CD8-positive, alpha-beta memory T cell (primary cell): ENCODE measurements around the gene TEX19. TPM values are rescaled to one million over a fixed set of nuclear protein-coding genes. Genes with fewer than 3 reads are reported as not detected.

Experiments used
- CTCF ChIA-PET: fragments of 350-600 bp; sonication (Branson Sonifier 250); formaldehyde crosslinking; loops from one replicate; lab custom pipeline; 2021; ENCODE audit warnings: antibody characterized with exemption; lab: Charles Lee
- POLR2A ChIA-PET: fragments of 350-600 bp; sonication (Branson Sonifier 250); formaldehyde crosslinking; loops from one replicate; lab custom pipeline; 2021; ENCODE audit warnings: antibody characterized with exemption; lab: Charles Lee
- DNase-seq, 5 donors: peaks; one replicate each; pipeline versions ENCODE4 v3.0.0 to v3.0.0-alpha.2; 2020 to 2022; ENCODE audit warnings: mixed read lengths in 1 of 5
- H3K27ac ChIP-seq: one replicate; pipeline ENCODE4 v1.7.0; 2013; ENCODE audit warnings: low read depth, mild to moderate bottlenecking, low read length, moderate library complexity
- H3K27me3 ChIP-seq: 2 replicates; pipeline ENCODE4 v1.7.0; 2013; ENCODE audit warnings: low read length, mild to moderate bottlenecking; ENCODE audit not compliant: insufficient read depth, poor library complexity, severe bottlenecking
- H3K36me3 ChIP-seq: 2 replicates; pipeline ENCODE4 v1.7.0; 2013; ENCODE audit warnings: mild to moderate bottlenecking, low read length, moderate library complexity; ENCODE audit not compliant: insufficient read depth
- H3K4me1 ChIP-seq: 2 replicates; pipeline ENCODE4 v1.7.0; 2013; ENCODE audit warnings: mild to moderate bottlenecking, low read length, moderate library complexity; ENCODE audit not compliant: insufficient read depth
- H3K4me3 ChIP-seq: 2 replicates; pipeline ENCODE4 v1.7.0; 2013; ENCODE audit warnings: mild to moderate bottlenecking, low read length
- H3K9me3 ChIP-seq: 2 replicates; pipeline ENCODE4 v1.7.0; 2013; ENCODE audit warnings: mild to moderate bottlenecking, low read length
- H3K27ac Mint-ChIP-seq, 8 donors: one replicate each; pipeline ENCODE4 v1.8.0; 2020 to 2021; ENCODE audit warnings: mixed read lengths in 8 of 8, mild to moderate bottlenecking in 6 of 8, inconsistent platforms in 3 of 8, moderate library complexity in 3 of 8
- H3K27me3 Mint-ChIP-seq, 2 donors: one replicate each; pipeline ENCODE4 v1.8.0; 2020 to 2021; ENCODE audit warnings: mixed read lengths in 2 of 2, mild to moderate bottlenecking in 1 of 2, moderate library complexity in 1 of 2
- H3K36me3 Mint-ChIP-seq, 3 donors: one replicate each; pipeline ENCODE4 v1.8.0; 2020 to 2021; ENCODE audit warnings: mixed read lengths in 3 of 3, inconsistent platforms in 1 of 3, mild to moderate bottlenecking in 1 of 3
- H3K4me1 Mint-ChIP-seq, 3 donors: one replicate each; pipeline ENCODE4 v1.8.0; 2020 to 2021; ENCODE audit warnings: mixed read lengths in 3 of 3, inconsistent platforms in 1 of 3, mild to moderate bottlenecking in 1 of 3
- H3K4me3 Mint-ChIP-seq, 7 donors: one replicate each; pipeline ENCODE4 v1.8.0; 2020 to 2021; ENCODE audit warnings: mixed read lengths in 7 of 7, mild to moderate bottlenecking in 6 of 7, moderate library complexity in 4 of 7, inconsistent platforms in 2 of 7
- H3K9me3 Mint-ChIP-seq, 5 donors: one replicate each; pipeline ENCODE4 v1.8.0; 2020 to 2022; ENCODE audit warnings: mixed read lengths in 5 of 5, mild to moderate bottlenecking in 3 of 5, moderate library complexity in 2 of 5, inconsistent platforms in 1 of 5
- polyA plus RNA-seq: library from polyadenylated mRNA; unstranded; fragments of 300-500 nt; fragmentation: Illumina TruSeq; gene quantifications from one replicate; pipeline ENCODE4 v1.2.3, GENCODE V29; 2021
- total RNA-seq, 2 experiments: library from RNA; stranded (reverse); gene quantifications; one replicate each; pipeline ENCODE4 v1.2.3, GENCODE V29; 2021

TEX19 gene
- total and polyA plus RNA-seq, 3 experiments from 2014 or later: not detected

DNA sequence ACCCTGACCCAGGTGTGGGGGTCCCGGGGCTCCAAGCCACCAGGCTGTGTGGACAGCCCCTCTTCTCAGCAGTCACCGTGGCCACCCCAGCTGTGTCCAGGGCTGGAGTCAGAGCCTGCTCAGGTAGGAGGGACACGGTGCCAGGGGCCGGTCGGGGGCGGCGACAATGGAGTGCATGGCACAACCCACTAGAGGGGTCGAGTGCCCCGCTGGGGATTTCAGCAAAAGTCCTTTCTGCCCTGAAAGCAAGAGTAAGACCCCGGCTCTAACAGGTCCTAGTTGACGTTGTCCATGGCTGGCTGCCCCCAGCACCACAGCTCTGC lies 23.8 kb downstream of the TEX19 start:
- CTCF ChIA-PET: no interaction called here
- Mint-ChIP-seq H3K9me3 (no peaks in the 10 kb centered on the region), H3K36me3 (no peaks in the 10 kb centered on the region), H3K27ac (no peak overlapping the region), H3K4me1 (peaks cover 2 to 13% (median 7%) of the 10 kb centered on the region in 3 donors), H3K4me3 (no peak overlapping the region), H3K27me3 (peaks cover 20 to 26% of the 10 kb centered on the region in 2 donors)
- Histone ChIP-seq H3K36me3 (no peaks in the 10 kb centered on the region), H3K27ac (no peak overlapping the region), H3K4me3 (no peak overlapping the region), H3K4me1 (no peaks in the 10 kb centered on the region), H3K27me3 (no peaks in the 10 kb centered on the region), H3K9me3 (no peaks in the 10 kb centered on the region)
- peak in 1 of 5 donors; percentile 46 for DNase-seq
- POLR2A ChIA-PET: no interaction called here

DNA sequence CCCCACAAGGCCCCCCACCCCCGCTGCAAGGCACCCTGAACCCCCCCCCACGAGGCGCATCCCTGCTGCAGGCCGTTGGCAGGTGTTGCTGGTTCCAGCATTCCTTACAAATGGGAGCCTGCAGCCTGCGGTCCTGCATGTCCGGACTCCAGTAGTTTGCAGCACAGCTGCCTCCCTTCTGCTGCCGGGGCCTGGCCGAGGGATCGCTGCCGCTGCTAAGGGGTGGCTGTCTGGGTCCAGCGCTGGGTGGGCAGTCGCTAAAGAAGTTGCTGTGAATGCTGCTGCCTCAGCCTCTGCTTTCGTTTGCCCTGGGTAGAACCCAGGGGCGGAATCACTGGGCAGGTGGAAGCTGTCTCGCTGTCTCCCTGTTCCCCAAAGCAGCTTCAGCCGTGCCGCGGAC lies 24.4 kb downstream of the TEX19 start:
- no peak overlapping the region for H3K27ac Mint-ChIP-seq
- peaks cover 2 to 14% (median 7%) of the 10 kb centered on the region in 3 donors for H3K4me1 Mint-ChIP-seq
- no peaks in the 10 kb centered on the region for H3K9me3 ChIP-seq
- ChIA-PET POLR2A (no interaction called here), CTCF (no interaction called here)
- H3K9me3 Mint-ChIP-seq: no peaks in the 10 kb centered on the region
- no peaks in the 10 kb centered on the region for H3K27me3 ChIP-seq
- no peak overlapping the region for H3K4me3 ChIP-seq
- DNase-seq: peak in 1 of 5 donors; percentile 31
- no peak overlapping the region for H3K27ac ChIP-seq
- H3K36me3 ChIP-seq: no peaks in the 10 kb centered on the region
- no peaks in the 10 kb centered on the region for H3K4me1 ChIP-seq
- peaks cover 20 to 26% of the 10 kb centered on the region in 2 donors for H3K27me3 Mint-ChIP-seq
- H3K36me3 Mint-ChIP-seq: no peaks in the 10 kb centered on the region
- no peak overlapping the region for H3K4me3 Mint-ChIP-seq

DNA sequence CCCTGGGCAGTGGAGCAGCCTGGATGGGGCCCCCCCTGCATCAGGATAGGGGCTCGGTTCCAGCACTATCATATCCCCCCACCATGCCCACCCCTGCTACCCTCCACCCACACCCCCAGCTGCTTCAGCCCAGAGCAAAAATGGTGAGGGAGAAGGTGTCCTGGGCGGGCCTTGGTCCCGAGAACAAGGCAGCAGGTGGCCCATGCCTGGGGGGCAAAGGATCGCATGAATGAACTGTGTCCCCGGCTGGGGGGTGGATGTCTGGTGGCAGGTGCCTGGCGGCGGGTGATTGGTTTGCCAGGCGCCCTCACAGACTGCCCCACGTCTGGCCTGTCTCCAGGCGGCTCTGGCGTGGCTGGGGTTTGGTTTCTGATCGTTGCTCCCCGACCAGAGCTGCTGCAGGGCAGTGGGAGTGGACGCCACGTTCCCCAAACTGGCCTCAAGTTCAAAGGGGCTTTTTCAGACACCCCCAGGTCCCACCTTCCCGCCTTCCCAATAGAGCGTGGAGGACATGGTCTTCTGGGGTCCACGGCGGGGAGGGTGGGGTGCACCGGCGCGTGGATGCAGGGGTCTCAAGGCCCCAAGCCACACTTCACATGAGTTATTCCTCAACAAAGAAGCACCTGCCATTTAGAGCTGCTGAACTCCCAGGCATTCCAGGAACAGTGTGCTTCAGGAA lies 25.1 kb downstream of the TEX19 start:
- DNase-seq: peak in 1 of 5 donors; percentile 30
- peaks cover 17 to 22% of the 10 kb centered on the region in 2 donors for H3K27me3 Mint-ChIP-seq
- Histone ChIP-seq H3K36me3 (no peaks in the 10 kb centered on the region), H3K4me1 (no peaks in the 10 kb centered on the region), H3K27ac (no peak overlapping the region), H3K27me3 (no peaks in the 10 kb centered on the region), H3K9me3 (no peaks in the 10 kb centered on the region), H3K4me3 (no peak overlapping the region)
- no peak overlapping the region for H3K4me3 Mint-ChIP-seq
- H3K4me1 Mint-ChIP-seq: peaks cover 2 to 14% (median 7%) of the 10 kb centered on the region in 3 donors
- no peaks in the 10 kb centered on the region for H3K9me3 Mint-ChIP-seq
- ChIA-PET CTCF (no interaction called here), POLR2A (no interaction called here)
- no peak overlapping the region for H3K27ac Mint-ChIP-seq
- H3K36me3 Mint-ChIP-seq: no peaks in the 10 kb centered on the region

DNA sequence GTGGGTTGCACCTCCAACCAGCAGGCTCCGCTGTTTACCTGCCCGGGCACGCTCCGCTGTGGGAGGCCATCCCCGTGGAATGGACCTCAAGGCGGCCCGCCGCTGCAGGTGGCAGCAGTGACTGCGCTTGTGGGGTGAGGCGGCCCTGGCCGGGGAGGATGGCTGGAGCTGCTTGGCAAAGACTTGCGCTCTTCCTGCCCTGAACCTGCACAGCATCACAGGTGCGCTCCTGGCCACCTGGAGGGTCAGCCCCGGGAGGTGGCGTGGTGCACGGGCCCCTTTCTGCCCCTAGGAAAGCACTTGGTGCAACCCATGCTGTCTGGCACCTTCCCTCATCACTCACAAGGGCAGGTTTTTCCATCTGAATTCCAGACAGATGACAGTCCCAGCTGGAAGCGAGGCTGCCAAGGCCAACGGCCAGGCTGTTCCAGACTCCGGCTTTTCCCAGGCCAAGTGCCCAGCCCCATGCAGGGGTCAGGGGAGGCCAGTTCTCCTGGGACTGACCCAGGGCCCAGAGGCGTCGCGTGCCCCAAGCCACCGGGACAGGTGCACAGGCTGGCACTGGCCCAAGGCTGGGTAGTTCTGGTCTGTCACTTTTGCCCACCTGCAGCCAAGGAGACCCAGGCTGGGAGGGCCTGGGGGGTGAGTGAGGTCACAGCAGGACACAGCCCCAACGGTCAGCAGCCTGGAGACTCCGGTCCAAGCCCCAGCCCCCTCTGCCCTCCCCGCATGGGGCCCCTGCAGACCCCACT lies 25.9 kb downstream of the TEX19 start:
- Histone ChIP-seq H3K4me3 (no peak overlapping the region), H3K4me1 (no peaks in the 10 kb centered on the region), H3K27ac (no peak overlapping the region), H3K36me3 (no peaks in the 10 kb centered on the region), H3K27me3 (no peaks in the 10 kb centered on the region), H3K9me3 (no peaks in the 10 kb centered on the region)
- Mint-ChIP-seq H3K27ac (no peak overlapping the region), H3K4me3 (no peak overlapping the region), H3K36me3 (peaks cover 0 to under 1% (median 0%) of the 10 kb centered on the region in 3 donors), H3K4me1 (peaks cover 2 to 14% (median 7%) of the 10 kb centered on the region in 3 donors), H3K27me3 (peaks cover 15 to 20% of the 10 kb centered on the region in 2 donors), H3K9me3 (no peaks in the 10 kb centered on the region)
- ChIA-PET POLR2A (no interaction called here), CTCF (no interaction called here)
- peak in 1 of 5 donors; percentile 47 for DNase-seq

DNA sequence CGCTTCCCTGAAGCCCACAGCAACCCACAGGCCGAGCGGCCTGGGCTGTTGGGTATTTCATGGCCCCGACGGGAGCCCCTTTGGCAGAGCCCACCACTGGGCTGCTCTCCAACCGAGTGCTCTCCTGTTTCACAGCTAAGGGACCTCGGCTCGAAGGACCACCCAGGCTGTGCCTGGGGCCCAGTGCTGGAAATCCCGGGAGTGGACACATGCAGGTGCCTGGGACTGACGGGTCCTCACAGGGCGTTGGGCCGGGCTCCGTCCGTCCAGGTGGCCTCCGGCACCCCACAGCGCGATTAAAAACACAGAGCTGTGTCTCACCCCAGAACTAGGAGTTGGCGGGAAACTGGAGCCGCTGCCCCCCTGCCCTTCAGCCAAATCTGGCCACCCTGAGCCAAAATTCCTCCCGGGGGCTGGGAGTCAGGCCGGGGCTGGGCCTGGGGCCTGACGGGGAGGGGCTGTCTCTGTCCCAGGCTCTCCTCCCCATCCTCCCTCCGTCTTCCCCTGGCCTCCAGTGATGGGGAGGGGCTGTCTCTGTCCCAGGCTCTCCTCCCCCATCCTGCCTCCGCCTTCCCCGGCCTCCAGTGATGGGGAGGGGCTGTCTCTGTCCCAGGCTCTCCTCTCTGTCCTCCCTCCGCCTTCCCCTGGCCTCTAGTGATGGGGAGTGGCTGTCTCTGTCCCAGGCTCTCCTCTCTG lies 26.7 kb downstream of the TEX19 start:
- H3K4me1 Mint-ChIP-seq: peaks cover 2 to 14% (median 7%) of the 10 kb centered on the region in 3 donors
- H3K36me3 Mint-ChIP-seq: peaks cover 0 to 3% (median 0%) of the 10 kb centered on the region in 3 donors
- no peaks in the 10 kb centered on the region for H3K36me3 ChIP-seq
- H3K27ac ChIP-seq: no peak overlapping the region
- CTCF ChIA-PET: no interaction called here
- H3K4me3 Mint-ChIP-seq: no peak overlapping the region
- H3K9me3 Mint-ChIP-seq: no peaks in the 10 kb centered on the region
- no peaks in the 10 kb centered on the region for H3K27me3 ChIP-seq
- POLR2A ChIA-PET: no interaction called here
- no peak overlapping the region for H3K27ac Mint-ChIP-seq
- no peak overlapping the region for H3K4me3 ChIP-seq
- no peak for DNase-seq
- peaks cover 10 to 15% of the 10 kb centered on the region in 2 donors for H3K27me3 Mint-ChIP-seq
- H3K9me3 ChIP-seq: no peaks in the 10 kb centered on the region
- no peaks in the 10 kb centered on the region for H3K4me1 ChIP-seq

DNA sequence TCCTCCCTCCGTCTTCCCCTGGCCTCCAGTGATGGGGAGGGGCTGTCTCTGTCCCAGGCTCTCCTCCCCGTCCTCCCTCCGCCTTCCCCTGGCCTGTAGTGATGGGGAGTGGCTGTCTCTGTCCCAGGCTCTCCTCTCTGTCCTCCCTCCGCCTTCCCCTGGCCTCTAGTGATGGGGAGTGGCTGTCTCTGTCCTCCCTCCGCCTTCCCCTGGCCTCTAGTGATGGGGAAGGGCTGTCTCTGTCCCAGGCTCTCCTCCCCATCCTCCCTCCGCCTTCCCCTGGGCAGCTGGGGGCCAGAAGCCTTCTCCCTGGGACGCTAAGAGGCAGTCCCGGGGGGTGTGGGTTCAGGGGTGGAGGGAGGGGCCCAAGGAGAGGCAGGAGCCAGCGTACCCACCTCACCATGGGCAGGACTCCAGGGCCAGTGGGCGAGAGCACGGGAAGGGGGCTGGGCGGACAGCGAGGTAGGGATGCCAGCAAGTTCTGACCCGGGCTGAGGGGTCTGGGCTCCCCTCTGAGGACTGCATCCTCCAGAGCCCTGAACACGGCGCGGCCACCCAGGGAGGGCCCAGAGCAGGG lies 27.3 kb downstream of the TEX19 start:
- ChIA-PET CTCF (no interaction called here), POLR2A (no interaction called here)
- no peaks in the 10 kb centered on the region for H3K36me3 ChIP-seq

DNA sequence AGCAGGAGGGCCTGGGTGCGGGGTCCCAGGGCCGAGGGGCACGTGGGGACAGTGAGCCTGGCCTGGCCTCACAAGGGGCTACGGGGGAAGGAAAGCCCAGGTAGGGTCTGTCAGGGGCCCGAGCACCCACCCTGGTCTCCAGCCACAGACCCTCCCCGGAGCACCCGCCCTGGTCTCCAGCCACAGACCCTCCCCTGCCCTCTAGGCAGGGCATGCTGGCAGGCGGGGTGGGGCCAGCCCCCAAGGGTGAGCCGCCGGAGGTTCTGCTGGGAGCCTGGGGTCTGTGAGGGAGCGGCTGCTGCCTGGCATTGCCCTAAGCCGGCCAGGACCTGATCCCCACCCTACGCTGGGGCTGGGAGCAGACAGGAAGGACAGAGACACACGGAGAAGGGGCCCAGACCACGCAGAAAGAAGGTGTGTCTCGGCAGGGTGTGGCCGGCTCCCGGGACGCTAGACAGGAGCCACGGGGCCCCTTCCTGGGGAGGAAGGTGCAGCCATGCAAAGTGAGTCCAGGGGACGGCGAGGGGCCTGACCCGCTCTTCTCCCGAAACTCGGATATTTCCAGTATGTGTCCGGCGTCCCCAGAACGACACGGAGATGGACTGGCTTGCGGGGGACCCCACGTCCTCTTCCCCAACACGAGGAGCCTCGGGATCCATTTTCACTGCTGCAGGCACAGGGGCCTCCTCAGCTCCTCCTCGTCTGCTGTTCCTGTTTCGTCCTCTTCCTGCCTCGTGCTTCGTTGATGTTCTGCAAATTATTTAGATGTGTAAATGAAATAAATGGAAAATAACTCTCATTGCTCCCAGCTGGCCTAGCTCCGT lies 28.0 kb downstream of the TEX19 start:
- CTCF ChIA-PET: no interaction called here
- Histone ChIP-seq H3K27ac (no peak overlapping the region), H3K4me1 (no peaks in the 10 kb centered on the region), H3K27me3 (no peaks in the 10 kb centered on the region), H3K4me3 (no peak overlapping the region), H3K36me3 (no peaks in the 10 kb centered on the region), H3K9me3 (no peaks in the 10 kb centered on the region)
- POLR2A ChIA-PET: no interaction called here
- no peak overlapping the region for H3K27ac Mint-ChIP-seq
- H3K4me1 Mint-ChIP-seq: peaks cover 0 to 7% (median 2%) of the 10 kb centered on the region in 3 donors
- H3K36me3 Mint-ChIP-seq: peaks cover 0 to 6% (median 0%) of the 10 kb centered on the region in 3 donors
- H3K27me3 Mint-ChIP-seq: peaks cover 5 to 7% of the 10 kb centered on the region in 2 donors
- DNase-seq: no peak
- H3K4me3 Mint-ChIP-seq: no peak overlapping the region
- no peaks in the 10 kb centered on the region for H3K9me3 Mint-ChIP-seq

More for the DNA sequence above, 27.3 kb downstream of the TEX19 start:
- Histone ChIP-seq H3K27ac (no peak overlapping the region), H3K4me3 (no peak overlapping the region), H3K27me3 (no peaks in the 10 kb centered on the region), H3K4me1 (no peaks in the 10 kb centered on the region), H3K9me3 (no peaks in the 10 kb centered on the region)
- H3K27ac Mint-ChIP-seq: peak overlapping the region in 1 of 8 donors; percentile 60
- no peaks in the 10 kb centered on the region for H3K9me3 Mint-ChIP-seq
- H3K4me3 Mint-ChIP-seq: no peak overlapping the region
- peaks cover 7 to 9% of the 10 kb centered on the region in 2 donors for H3K27me3 Mint-ChIP-seq
- H3K4me1 Mint-ChIP-seq: peaks cover 2 to 7% (median 3%) of the 10 kb centered on the region in 3 donors
- H3K36me3 Mint-ChIP-seq: peaks cover 0 to 3% (median 0%) of the 10 kb centered on the region in 3 donors
- no peak for DNase-seq
